SK-N-DZ (cell line): ENCODE measurements around the gene ALDOC.
"Not testable (repeated sequence)": the region's sequence is repeated elsewhere in the genome, so short reads cannot be mapped to it uniquely, and the experiment has no call there.

Experiments
- DNase-seq: peaks from one replicate; pipeline ENCODE4 v3.0.0-alpha.2; 2015; ENCODE audit warnings: low spot score

The ALDOC gene

DNA sequence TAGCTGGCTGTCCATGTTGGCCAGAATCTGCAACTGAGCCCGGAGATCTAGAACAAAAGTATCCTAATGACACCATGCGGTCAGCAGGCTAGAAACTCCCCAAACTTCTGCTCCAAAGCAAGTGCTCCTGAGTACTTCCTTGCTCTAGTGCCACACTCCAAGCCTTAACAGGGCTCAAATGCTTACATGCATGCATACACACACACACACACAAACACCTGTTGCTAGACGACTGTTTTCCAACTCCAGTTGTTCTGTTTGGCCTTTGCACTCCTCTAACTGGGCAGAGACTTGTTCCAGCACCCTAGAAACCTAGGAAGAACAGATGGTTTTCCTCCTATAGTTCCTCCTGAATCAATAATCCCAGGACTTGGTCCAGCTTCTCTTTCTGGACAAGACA lies 7.7 kb upstream of the ALDOC start:
- no peak for DNase-seq

GRCh38 chr17:28582513-28582912 lies 5.8 kb upstream of the ALDOC start:
- no peak for DNase-seq

DNA sequence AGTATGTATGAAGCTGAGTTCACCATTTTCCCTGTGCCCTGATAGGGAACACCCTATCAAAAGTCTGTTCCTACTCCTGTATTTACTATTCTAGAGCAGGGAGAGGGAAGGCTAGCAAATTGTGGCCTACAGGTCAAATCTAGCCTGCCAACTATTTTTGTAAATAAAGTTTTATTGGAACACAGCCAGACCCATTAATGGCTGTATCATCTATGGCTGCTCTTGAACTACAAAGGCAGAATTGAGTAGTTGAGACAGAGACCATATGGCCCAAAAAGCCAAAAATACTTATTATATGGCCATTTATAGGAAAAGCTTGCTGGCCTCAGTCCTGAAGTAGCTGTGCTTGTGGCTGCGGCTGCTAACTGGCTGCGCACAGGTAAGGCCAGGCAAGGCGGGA lies 4.3 kb upstream of the ALDOC start:
- DNase-seq: no peak

- no peak for DNase-seq
Observed at GRCh38 chr17:28579526-28579925, 2.8 kb upstream of the ALDOC start.

DNA sequence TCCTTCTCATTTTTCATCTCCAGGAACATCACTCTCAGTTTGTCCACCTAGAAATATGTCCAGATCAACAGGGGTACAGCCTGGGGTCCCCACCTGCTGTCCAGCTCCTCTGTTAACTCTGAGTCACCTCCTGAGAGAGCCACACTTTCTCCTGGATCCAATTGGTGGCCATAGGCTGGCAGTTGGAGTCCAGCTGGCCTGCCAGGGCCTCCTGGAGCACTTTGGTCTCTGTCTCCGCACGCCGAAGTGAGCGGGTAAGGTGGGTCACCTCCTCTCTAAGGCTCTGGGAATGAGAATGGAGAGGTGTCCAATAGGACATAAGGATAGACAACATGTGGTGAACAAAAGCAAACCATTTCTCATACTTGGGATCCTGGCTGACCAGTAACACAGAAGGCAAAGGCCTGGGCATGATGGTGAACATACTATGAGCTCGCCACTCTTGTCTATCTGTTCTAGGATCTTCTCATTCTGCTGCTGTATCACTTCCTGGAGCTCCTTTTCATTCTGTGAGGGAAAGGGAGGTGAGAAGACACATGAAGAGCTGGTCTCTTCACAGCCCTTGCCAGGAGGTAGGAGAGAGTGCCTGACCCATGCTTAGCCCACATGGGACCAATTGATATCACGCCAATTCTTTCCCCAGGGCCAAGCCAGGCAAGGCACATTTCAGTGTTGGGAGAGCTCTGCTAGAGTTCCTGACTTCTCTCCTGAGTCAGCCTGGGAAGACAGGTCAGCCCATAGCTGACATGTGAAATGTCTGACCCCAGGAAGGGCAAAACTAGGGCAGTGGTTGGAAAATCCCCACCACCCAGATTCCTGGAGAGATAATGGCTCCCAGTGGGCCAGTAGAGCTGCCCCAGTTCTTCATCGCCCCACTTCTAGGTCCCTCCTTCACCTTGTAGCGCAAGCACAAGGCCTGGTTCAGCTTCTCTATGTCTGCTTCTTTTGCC lies 1.8 kb upstream of the ALDOC start:
- DNase-seq: no peak

GRCh38 chr17:28577466-28577824 lies 750 bp upstream of the ALDOC start:
- DNase-seq: no peak

- DNase-seq: not testable (repeated sequence)
Observed at GRCh38 chr17:28576016-28576415, 679 bp downstream of the ALDOC start.

GRCh38 chr17:28575126-28575795 lies 1.4 kb downstream of the ALDOC start:
- DNase-seq: peak; percentile 54

DNA sequence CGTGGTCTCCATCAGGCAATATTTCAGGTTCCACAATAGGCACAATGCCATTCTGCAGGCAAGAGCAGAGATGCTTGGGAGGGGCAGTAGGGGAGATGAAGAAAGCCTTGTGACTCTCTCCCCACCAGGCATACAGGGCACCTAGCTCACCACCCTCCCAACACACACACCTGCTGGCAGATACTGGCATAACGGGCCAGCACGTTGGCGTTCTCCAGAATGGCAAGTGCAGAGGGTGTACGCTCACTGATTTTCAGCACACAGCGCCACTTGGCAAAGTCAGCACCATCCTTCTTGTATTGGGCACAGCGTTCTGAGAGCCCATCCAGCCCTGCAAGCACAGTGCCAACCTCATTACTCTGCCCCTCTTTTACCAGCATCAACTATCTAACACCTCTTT lies 2.2 kb downstream of the ALDOC start:
- DNase-seq: no peak

DNA sequence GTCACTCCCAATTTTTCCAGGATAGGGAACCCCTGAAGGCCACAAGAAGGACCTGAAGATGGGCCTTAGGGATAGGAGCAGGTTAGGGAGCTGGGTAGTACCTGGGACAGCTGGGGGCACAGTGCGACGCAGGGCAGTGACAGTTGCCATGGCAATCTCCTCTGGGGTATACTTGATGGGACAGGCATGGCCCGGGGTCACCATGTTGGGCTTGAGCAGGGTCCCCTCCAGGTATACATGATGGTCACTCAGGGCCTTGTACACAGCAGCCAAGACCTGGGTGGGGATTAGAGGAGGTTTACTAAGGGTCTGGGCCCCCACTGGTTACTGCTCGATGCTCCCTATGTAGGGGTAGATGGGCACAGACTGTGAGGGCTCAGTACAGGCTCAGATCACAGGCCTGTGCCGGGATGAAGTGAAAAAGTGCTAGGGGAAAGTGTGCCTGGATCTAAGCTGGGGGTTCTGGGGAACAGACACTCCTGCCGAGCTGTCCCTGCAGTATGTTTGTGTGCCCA lies 2.7 kb downstream of the ALDOC start:
- DNase-seq: no peak

- DNase-seq: no peak
Observed at GRCh38 chr17:28573521-28573920, 3.2 kb downstream of the ALDOC start.

- no peak for DNase-seq
Observed at GRCh38 chr17:28573040-28573380, 3.7 kb downstream of the ALDOC start.

DNA sequence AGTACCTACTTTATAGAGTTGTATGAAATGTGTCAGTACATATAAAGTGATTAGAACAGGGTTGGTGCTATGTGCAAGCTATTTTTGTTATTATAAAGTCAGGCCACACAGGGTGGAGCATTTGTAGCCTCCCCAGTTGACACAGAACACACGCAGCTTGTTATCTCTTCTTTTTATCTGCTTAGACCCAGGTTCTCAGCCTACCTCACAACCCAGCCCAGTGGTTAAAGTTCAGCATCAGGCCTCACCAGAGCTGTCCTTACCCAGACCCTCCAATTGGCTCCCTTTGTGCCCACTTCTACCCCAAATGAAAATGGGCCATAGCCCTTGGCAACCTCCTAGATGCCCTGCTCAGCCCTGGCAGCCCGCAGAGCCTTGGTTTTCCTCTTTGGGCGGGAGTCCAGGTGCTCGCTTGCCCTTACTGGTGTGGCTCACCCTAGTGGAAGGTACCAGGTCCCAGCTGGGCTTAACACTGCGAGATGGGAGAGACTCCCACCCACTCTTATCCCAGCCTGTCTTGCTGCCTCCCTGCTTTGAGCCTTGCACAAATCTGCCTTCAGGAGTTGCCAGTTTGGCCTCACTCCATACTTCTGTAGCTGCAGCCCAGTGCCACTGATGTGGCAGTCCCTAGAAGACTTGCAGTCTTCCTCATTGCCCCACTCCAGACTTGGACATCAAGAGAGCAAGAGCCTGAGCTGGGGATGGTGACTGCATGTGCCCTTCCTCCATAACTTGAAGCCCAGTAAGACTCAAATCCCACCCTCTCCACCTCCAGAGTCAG lies 4.2 kb downstream of the ALDOC start:
- DNase-seq: no peak

GRCh38 chr17:28571361-28572122 lies 5.2 kb downstream of the ALDOC start, which contains the start of gene PIGS:
PIGS (minus strand) TSS chr17:28571524; CDS start chr17:28571496, 28 bp downstream.
- peak; percentile 93 for DNase-seq

- DNase-seq: peak; percentile 67
Observed at GRCh38 chr17:28570716-28571360, 5.9 kb downstream of the ALDOC start.

- no peak for DNase-seq
Observed at GRCh38 chr17:28569446-28569845, 7.2 kb downstream of the ALDOC start.

- no peak for DNase-seq
Observed at GRCh38 chr17:28567604-28568003, 9.1 kb downstream of the ALDOC start.

- no peak for DNase-seq
Observed at GRCh38 chr17:28563475-28563874, 13.2 kb downstream of the ALDOC start.

- DNase-seq: no peak
Observed at GRCh38 chr17:28555022-28555421, 21.7 kb downstream of the ALDOC start.

GRCh38 chr17:28554565-28554964 lies 22.1 kb downstream of the ALDOC start:
- DNase-seq: no peak
